Stimulated activated CD4-positive, alpha-beta T cell treated with anti-CD3 and anti-CD28 coated beads, Interleukin-4, amount 100 ng/mL, for 24 hours (primary cell): ENCODE results near the gene ZNF436.
A peak's percentile ranks its signal among the peaks of the same experiment; 100 is the strongest.
"Not testable (repeated sequence)": the region's sequence is repeated elsewhere in the genome, so short reads cannot be mapped to it uniquely, and the experiment has no call there.

Experiments used
- DNase-seq: peaks from one replicate; pipeline ENCODE4 v3.0.0-alpha.2; 2020

ZNF436 gene

DNA sequence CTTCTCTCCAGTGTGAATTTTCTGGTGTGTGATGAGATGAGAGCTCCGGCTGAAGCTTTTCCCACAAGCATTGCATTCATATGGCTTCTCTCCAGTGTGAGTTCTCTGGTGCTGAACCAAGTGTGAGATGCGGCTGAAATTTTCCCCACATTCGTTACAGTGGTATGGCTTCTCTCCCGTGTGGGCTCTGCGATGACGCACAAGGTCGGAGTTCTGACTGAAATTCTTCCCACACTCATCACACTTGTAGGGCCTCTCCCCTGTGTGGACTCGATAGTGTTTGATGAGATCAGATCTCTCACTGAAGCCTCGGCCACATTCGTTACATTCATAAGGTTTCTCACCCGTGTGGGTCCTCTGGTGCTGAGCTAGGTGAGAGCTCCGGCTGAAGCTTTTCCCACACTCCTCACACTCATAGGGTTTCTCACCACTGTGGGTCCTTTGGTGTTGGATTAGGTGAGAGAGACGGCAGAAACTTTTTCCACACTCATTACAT is 7.4 kb downstream of the ZNF436 start:
- no peak for DNase-seq

DNA sequence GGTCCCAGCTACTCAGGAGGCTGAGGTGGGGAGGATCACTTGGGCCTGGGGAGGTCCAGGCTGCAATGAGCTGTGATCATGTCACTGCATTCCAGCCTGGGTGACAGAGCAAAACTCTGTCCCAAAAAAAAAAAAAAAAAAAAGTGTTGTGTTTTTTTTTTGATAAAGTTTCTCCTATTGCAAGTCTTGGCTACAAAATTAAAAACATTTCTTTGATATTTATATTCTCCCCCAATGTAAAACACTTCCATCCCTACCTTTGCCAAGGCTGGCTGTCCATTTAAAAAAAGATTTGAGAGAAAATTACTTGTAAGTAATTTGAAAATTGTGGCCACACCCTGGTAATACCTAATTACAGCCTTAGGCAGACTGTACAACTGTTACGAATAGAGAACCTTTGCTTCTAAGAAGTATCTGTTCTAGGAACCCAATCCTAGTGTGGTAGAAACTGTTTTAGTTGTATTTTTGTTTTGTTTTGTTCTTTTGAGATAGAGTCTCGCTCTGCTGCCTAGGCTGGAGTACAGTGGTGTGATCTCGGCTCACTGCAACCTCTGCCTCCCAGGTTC is 11.2 kb downstream of the ZNF436 start:
- no peak for DNase-seq

DNA sequence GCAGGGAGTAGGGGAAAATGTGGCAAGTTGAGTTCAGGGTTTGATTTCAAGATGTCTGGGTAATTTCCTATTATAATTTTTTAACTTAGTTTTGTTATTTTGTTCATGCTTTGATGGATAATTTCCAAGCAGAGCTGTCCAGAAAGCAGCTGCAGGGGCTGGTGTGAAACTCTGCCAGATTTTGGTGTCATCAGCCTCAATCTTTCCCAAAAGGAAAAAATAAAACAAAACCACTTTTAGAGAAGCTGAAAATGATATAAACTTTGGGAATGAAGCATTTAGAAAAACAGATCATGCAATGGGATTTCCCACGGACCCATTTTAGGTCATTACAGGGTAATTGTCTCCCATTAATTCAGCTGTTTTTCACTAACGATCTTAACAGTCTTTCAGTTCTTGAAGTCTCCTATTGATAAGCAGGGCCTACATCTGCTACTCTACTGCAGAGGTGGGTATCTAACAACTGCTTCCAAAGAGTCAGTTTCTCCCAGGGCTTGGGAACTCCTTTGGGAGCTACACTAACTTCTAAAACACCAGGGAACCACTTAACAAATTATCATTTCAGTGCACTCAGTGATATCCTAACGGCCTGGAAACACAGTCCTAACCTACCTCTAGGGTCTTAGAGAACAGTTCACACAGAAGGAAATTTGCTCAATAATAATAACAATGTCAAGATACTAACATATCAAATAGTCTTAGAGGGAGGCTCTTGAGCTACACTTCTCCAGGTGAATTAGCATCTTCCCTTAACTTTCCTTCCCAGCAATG is 12.3 kb downstream of the ZNF436 start:
- DNase-seq = no peak

DNA sequence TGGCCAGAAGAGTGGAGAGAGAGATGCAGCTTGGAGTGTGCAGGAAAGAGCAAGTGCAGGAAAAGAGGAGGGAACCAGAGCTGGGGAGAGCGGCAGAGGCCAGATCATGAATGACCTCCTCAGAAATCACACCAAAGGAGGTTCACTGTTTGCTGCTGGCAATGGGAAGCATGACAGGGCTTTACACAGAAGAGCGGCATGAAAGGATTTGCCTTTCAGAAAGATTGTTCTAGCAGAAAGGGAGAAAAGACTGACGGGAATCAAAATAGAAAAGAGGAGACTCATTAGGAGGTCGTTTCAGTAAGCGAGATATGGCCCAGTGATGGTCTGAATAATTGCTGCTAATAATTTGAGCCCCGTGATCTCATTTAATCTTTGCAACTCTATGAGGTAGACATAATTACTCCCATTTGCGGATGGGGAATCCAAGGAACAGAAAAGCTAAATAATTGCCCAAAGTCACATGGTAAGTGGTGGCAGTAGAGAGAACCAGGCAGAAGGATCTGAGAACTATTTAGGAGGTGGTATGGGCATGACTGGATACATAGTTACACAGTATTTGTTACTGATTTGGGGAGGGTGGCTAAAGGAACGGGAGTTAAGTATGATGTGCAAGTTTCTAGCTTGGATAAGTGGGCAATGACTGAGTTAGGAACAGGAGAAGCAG is 13.0 kb downstream of the ZNF436 start:
- no peak for DNase-seq

DNA sequence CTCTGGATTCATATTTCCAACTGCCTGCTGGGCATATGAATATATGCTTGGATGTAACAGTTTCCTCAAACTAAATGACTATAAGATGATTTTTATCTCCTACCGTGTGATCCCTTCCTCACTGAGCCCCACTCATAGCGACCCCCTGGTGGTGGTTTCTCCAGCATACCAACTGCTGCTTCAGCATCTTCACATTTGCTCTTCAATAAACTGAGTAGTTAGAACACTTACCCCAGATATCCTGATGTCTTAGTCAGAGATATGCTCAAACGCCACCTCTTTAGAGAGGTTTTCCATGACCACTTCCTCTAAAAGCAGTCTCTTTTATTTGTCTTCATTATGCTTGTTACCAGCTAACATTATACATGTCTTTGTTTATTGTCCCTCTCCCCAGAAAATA is 15.4 kb downstream of the ZNF436 start:
- DNase-seq = no peak

DNA sequence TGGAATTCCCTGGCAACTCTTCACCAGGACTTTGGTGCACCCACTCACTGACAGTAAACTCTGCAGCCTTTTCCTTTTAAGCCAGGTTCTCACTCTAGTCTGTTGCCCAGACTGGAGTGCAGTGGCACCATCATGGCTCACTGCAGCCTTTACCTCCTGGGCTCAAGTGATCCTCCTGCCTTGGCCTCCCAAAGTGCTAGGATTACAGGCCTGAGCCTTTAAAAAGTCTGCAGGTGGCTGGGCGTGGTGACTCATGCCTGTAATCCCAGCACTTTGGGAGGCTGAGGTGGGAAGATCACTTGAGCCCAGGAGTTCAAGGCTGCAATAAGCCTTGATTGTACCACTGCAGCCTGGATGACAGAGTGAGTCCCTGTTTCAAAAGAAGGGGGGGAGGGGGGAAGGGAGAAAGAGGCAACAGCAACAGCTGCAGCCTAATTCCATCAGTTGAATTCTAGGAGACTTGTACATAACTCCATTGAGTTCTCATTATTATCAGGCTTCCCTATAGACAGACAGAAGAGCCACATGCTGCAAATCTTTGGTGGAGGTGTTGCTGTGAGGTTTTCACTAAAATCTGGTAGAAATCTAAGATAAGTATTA is 17.4 kb downstream of the ZNF436 start:
- no peak for DNase-seq

DNA sequence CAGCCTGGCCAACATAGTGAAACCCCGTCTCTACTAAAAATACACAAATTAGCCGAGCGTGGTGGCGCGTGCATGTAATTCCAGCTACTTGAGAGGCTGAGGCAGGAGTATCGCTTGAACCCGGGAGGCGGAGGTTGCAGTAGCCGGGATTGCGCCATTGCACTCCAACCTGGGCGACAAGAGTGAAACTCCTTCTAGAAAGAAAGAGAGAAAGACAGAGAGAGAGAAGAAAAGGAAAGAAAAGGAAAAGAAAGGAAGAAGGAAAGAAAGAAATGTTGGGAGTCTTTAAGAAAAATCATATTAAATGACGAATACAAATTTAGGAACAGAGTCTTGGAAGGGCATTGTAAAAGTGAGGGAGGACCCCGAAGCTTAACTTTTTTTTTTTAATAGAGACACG is 23.7 kb downstream of the ZNF436 start:
- DNase-seq = no peak

DNA sequence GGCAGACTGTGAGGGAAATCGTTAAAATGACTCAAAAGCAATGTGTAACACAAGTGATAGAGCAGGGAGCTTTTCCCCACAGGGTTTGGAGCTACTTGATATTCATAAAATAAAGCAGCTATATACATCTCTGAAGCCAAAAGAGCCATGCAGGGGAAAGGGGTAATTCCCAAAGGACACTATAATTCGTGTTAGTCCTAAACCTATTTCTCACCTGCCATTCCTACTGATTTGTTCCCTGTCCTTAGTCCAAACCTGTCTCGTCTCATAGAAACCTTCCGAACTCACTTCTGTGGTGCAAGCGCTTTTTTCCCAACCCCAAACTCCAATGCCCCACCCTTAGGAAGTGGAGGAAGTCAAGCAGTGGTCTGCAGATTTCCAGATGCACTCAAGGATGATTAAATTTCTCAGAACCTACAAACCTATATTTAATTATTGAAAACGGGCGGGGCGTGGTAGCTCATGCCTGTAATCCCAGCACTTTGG is 24.6 kb downstream of the ZNF436 start:
- no peak for DNase-seq

DNA sequence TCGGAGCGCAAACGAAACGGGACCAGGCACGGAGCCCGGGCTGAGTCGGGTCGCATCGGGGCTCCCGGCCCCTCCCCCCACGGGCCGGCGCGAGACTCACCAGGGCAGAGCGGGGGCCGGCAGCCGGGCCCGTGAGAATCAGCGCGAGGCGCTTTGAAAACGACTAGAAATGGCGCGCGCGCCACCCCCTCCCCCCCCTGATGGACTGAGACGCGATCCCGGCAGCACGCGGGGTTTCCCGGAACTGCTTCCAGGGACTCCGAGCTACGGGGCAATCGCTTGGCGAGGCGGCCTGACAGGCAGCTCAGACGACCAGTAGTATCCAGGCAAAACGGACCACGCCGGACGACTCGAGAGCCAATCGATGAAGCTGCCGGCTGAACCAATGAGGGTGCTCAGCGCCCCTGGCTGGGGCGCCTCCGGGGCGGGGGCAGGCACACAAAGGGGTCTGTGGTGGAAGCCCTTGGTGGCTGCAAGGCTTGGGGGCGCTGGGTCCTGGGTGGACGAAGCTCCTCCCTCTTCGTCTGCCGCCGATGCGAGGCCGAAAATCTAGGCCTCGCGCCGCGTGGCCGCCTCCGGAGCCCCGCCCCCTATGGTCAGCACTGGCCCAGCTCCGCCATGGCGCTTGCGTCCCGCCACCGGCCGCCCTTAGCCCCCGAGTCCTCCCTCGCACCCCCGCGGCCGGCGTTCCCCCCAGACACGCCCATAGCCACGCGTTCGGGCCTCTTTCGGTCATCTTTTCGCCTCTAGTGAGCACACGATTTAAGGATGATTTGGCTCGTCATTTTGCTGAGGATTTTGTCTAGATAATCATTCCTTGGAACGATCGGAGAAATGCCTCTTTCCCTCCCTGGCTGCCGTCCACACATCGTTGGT is 25.3 kb downstream of the ZNF436 start, which contains the start of gene HNRNPR:
HNRNPR (minus strand) TSS at position 174 of the 876 bp plus-strand sequence. CDS start 3,276 bp downstream, outside the sequence.
- peak; percentile 100 for DNase-seq

DNA sequence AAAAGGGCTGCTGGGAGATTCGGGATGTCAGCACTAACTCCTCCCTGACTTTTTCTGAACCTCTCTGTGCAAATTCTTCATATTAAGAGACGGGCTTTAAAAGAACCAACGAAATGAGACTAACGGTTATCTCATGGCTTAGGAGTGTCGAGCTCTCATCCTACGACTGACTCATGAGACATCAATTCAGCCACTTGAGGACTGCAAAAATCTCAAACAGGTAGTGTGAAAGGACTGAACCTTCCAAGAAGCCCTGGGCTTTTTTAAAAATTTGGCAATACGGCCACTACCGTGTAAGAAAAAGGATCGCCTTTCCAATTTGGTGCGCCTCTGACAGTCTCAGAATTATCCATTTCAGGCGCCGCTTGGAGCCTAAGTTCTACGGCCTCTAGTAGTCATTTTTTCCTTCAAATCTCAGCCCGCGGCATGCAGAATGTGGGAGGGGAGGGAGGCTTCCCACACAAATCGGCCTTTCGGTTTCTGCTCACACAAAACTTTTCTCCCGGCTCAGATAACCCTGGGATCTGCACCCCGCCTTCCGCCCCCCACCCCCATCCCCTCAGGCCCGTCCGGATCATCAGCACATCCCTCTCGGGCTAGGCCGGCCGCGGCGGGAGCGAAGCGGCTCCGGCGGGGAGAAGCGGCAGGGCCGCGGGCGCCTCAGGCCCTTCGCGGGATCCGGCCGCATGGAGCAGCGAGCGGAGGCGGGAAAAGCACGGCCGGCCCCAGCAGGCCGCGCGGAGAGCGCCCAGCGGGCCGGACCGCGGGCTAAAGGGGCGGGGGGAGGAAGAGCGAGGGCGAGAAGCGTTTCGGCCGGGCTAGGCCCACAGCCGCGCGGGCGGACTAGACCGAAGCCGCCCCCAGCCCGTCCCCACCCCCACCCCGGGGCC is 26.2 kb downstream of the ZNF436 start:
- peak; percentile 67 for DNase-seq

DNA sequence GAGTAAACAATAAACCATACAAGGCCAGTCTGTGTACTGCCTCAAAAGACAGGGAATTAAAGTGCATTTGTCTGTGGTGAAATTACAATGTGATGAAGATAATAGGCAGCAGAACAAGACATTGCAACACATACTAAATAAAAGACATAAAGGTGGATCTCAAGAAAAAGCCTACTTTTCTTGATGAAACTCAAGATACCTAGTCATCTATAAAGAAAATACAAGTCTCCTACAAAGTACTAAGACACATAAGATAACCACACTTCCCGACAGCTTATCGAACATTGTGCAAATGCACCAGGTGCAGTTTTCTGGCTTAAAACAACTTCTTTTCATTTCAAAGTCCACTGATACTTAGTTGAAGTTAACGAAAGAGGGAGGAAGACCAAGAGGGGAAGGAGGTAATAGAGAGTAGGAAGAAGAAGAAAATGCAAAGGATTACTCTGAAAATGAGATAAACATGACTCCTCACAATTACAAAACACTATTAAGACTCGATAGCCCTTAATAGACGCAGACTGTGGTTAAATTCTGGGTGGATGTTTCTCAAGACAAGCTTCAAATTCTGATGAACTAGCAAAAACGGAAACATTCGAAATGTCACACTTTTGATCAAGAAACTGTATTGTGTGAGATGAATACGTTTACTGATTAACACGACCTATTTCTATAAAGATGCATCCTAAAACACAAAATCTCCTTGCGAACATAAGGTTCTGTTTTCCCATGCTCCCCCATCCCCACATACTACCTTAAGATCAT is 27.5 kb downstream of the ZNF436 start:
- no peak for DNase-seq

DNA sequence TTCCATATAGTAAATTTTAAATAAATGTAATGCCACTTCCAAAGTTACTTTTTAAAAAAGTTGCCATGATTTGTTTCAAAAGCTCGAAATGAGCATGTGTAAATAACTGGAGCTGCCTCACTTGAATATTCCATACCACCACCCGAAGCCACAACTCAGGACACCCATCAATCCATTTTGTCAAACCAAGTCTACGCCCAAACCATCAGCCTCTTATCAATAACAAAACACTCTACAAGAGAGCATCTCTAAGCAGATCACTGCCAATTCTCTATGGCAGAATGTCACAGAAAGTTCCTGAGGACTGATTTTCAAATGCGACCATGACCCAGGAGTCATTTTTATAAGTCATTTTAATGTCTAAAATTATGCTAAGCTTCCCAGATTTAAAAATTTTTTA is 30.0 kb downstream of the ZNF436 start:
- DNase-seq = no peak

DNA sequence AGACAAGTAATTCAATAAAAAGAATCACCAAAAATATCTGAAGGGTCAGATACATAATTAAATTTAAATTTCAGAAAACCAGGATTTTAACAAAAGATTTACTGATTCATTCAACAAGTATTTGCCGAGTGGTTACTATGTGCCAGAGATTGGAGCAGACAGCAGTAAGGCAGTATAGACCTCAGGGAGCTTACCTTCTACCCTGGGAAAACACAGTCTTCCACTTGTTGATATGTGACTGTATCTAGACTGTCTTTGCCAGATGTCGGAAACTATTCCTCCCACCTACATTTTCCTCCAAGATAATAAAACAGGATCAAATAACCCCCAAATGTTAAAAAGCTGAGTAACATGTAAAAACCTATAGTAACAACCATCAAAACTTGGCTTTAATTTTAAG is 31.8 kb downstream of the ZNF436 start:
- no peak for DNase-seq

DNA sequence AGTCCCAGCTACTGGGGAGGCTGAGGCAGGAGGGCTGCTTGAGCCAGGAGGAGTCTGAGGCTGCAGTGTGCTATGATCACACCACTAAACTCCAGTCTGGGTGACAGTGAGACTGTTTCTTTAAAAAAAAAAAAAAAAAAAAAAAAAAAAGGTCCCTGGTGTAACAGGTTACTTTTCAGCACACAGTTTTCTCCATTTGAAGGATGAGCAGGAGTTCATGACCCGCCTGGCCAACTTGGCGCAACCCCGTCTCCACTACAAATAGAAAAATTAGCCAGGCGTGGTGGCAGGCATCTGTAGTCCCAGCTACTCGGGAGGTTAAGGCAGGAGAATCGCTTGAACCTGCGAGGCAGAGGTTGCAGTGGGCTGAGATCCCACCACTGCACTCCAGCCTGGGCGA is 37.9 kb downstream of the ZNF436 start:
- DNase-seq = no peak

DNA sequence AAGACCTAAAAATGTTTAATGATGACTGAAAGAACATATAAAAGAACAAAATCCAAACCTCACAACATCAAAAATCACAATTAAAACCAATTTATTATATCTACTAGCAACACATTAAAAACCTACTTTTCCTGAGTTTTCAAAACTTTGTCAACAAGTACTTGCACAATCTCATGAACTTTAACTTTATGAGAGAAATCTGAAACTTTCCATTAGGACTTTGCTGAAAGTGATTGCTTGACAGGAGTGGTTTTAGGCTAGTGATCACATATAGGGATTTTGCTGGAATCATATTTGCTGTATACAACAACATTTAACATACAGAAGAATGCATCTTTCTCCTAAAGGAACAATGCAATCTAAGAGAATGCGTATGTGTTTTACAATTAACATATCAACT is 38.8 kb downstream of the ZNF436 start:
- DNase-seq = no peak

DNA sequence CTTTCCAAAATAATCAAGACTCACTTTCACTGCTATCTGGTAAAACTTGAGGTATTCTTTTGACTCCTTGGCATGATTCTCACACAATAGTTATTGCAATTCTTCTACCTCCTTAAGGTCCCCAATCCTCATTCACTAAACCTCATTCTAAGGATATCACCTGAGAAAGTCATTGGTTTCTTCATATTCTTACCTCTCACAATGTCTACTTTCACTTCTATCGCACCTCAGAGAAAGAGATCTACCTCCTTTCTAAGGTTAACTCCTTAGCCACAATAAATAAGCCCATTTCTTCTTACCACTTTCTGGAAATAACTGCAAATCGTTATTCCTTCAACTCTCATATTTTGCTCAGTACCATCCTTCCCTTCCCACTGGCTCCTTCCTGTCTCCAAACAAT is 44.2 kb downstream of the ZNF436 start:
- no peak for DNase-seq

DNA sequence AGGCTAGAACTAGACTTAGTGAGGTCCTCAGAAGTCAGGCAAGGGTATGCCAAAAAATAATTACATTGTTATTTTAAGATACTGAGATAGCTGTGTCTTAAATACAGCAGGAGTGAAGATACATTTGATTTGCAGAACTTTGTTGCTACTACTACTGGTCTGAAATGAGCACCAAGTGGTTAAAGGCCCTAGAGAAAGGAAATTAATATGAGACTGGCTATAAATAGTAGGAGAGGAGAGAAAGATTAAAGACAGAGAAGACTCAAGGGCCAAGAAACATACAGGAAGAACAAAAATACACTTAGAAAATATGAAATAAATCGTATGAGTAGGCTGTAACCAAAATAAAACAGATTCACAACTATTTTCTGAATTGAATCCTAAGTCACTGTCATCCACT is 46.9 kb downstream of the ZNF436 start:
- DNase-seq = no peak

DNA sequence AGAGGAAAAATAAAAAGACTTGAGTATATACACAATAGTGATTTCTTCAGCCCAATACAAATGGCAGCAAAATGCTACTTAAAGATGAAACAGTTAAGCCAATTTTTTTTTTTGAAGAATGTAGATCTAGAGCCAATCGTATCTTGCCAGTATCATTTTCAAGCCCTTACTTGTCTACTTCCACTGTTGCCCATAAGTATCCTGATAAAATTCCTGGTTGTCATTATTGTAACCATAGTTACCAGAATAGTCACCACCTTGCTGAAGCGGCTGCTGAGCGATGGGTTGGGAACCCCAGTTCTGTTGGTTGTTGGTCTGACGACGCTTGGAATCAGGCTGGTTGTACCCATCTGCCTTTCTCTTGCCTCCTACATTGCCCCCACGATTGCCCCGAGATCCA is 59.4 kb downstream of the ZNF436 start:
- not testable (repeated sequence) for DNase-seq
